Activated B cell treated with CpG ODN at 0.5 μM for 24 hours (primary cell): ENCODE results near the gene ZNF574. TPM values are rescaled to one million over a fixed set of nuclear protein-coding genes. Genes with fewer than 3 reads are reported as not detected.
A peak's percentile ranks its signal among the peaks of the same experiment; 100 is the strongest.

Experiments used
- ATAC-seq: fragments of 200-7000 bp; cut with Tn5 transposase; one replicate; pipeline ENCODE4 v1.10.0; 2021; ENCODE audit warnings: low read depth, mild to moderate bottlenecking, moderate library complexity
- CTCF ChIA-PET: fragments of 350-600 bp; sonication (Branson Sonifier 250); formaldehyde crosslinking; loops from one replicate; lab custom pipeline; 2021; ENCODE audit warnings: antibody characterized with exemption; lab: Charles Lee
- POLR2A ChIA-PET: fragments of 350-600 bp; sonication (Branson Sonifier 250); formaldehyde crosslinking; loops from one replicate; lab custom pipeline; 2021; ENCODE audit warnings: antibody characterized with exemption; lab: Charles Lee
- DNase-seq: peaks from one replicate; pipeline ENCODE4 v3.0.0; 2022
- H3K27ac Mint-ChIP-seq: one replicate; pipeline ENCODE4 v1.8.0; 2020; ENCODE audit warnings: mixed read lengths
- H3K27me3 Mint-ChIP-seq: one replicate; pipeline ENCODE4 v1.8.0; 2021; ENCODE audit warnings: mixed read lengths
- H3K36me3 Mint-ChIP-seq: one replicate; pipeline ENCODE4 v1.8.0; 2021; ENCODE audit warnings: low read depth, mixed read lengths
- H3K4me1 Mint-ChIP-seq: one replicate; pipeline ENCODE4 v1.8.0; 2021; ENCODE audit warnings: mixed read lengths
- H3K4me3 Mint-ChIP-seq: one replicate; pipeline ENCODE4 v1.8.0; 2020; ENCODE audit warnings: mild to moderate bottlenecking, mixed read lengths
- H3K9me3 Mint-ChIP-seq: one replicate; pipeline ENCODE4 v1.8.0; 2020; ENCODE audit warnings: mixed read lengths
- CTCF ChIP-seq: fragments of 200-600 bp; IDR thresholded peaks from one replicate; pipeline ENCODE4 v1.8.0; 2022; ENCODE audit warnings: antibody characterized with exemption, mild to moderate bottlenecking
- intact Hi-C: fragments of 100-400 bp; cut with micrococcal nuclease; formaldehyde crosslinking; loops from one replicate; pipeline ENCODE4 v1.15.1; 2024
- total RNA-seq: library from RNA; stranded (reverse); gene quantifications from 2 replicates; pipeline ENCODE4 v1.2.3, GENCODE V29; 2022

ZNF574 gene
- total RNA-seq, 1 donor from 2014 or later: 29.6 TPM

DNA sequence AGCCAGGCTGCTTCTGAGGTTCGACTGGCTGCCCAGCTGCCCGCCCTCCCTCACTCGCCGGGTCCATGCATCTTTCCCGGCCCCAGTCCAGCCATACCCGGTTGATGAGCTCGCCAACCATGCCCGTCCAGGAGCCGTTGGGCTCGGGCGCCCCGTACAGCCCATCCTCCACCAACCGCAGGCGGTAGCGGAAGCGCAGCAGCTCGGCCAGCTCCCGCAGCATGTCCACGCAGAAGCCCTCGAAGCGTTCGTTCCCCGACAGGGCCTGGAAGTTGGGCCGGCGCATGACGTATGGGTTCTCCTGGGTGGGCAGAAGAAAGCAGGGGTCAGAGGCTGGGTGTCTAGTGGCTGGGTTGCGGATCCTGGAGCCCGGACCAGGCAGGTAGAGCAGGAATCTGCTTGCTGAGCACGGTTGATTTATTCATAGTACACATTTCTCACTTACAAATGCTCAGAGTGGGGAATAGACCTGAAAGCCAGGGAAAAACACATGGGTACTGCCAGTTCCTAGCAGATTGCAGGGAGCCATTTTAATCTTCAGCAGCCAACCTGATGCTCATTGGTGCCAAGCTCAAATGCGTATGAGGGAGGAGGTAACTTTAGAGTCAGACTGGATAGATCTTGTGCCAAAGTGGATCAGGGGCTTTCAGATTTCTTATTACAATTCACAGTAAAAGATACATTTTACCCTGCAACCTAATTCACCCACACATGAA lies 33.4 kb upstream of the ZNF574 start:
- POLR2A ChIA-PET: no interaction called here
- no peak overlapping the region for H3K4me3 Mint-ChIP-seq
- no peak for TF ChIP-seq CTCF
- no peaks in the 10 kb centered on the region for H3K4me1 Mint-ChIP-seq
- no peak overlapping the region for H3K27ac Mint-ChIP-seq
- CTCF ChIA-PET: no interaction called here
- intact Hi-C loops: no loop called here
- no peaks in the 10 kb centered on the region for H3K36me3 Mint-ChIP-seq
- DNase-seq (no peak), ATAC-seq (no peak)
- peaks cover 9% of the 10 kb centered on the region for H3K27me3 Mint-ChIP-seq
- H3K9me3 Mint-ChIP-seq: no peaks in the 10 kb centered on the region

- Mint-ChIP-seq H3K36me3 (no peaks in the 10 kb centered on the region), H3K27me3 (peaks cover 9% of the 10 kb centered on the region), H3K4me3 (no peak overlapping the region), H3K9me3 (no peaks in the 10 kb centered on the region), H3K27ac (no peak overlapping the region), H3K4me1 (peaks cover 7% of the 10 kb centered on the region)
- DNase-seq (no peak), ATAC-seq (no peak)
- ChIA-PET POLR2A (no interaction called here), CTCF (interaction anchor here (0.6 to 1.1 kb wide), 2 partner anchors 11 kb away, joined by 3 read pairs; no protein-coding TSS in a partner anchor)
- intact Hi-C loops: no loop called here
- TF ChIP-seq CTCF: no peak
Measured at GRCh38 chr19:42045575-42045974, 30.4 kb upstream of the ZNF574 start.

DNA sequence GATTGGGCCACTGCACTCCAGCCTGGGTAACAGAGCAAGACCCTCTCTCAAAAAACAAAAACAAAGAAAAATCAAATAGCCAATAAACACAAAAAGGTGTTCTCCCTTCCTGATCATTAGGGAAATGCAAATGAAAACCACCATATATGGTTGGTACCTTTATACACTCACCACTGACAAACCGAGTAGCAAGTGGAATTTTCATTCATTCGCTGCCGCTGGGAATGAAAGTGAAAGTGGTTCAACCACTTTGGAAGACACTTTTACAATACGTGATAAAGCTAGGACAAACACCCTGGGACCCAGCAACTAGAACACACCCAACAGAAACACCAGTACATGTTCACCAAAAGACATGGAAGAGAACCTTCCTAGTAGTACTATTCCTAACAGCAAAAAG lies 27.0 kb upstream of the ZNF574 start:
- Mint-ChIP-seq H3K9me3 (no peaks in the 10 kb centered on the region), H3K27me3 (peaks cover 9% of the 10 kb centered on the region), H3K4me1 (peaks cover 7% of the 10 kb centered on the region), H3K36me3 (no peaks in the 10 kb centered on the region), H3K27ac (no peak overlapping the region), H3K4me3 (peak overlapping the region; percentile 12)
- no peak for ATAC-seq
- intact Hi-C loops: no loop called here
- no peak for TF ChIP-seq CTCF
- no peak for DNase-seq
- POLR2A ChIA-PET: no interaction called here
- CTCF ChIA-PET: interaction anchor here (1.5 kb wide), 1 partner anchor 14 kb away, joined by 4 read pairs; no protein-coding TSS in a partner anchor

GRCh38 chr19:42051166-42052115 lies 24.5 kb upstream of the ZNF574 start:
- no peaks in the 10 kb centered on the region for H3K36me3 Mint-ChIP-seq
- intact Hi-C loops: no loop called here
- ATAC-seq (no peak), DNase-seq (no peak)
- no peak overlapping the region for H3K4me3 Mint-ChIP-seq
- CTCF ChIA-PET: no interaction called here
- H3K9me3 Mint-ChIP-seq: no peaks in the 10 kb centered on the region
- POLR2A ChIA-PET: no interaction called here
- H3K27ac Mint-ChIP-seq: no peak overlapping the region
- H3K27me3 Mint-ChIP-seq: peaks cover 2% of the 10 kb centered on the region
- TF ChIP-seq CTCF: no peak
- peaks cover 7% of the 10 kb centered on the region for H3K4me1 Mint-ChIP-seq
